SK-N-SH (cell line): ENCODE results near the gene PLET1.

ENCODE experiments used
- EP300 ChIP-seq, 2 experiments: IDR thresholded peaks; 2 replicates each; pipeline versions ENCODE4 v1.4.0 to v1.6.1; 2012; ENCODE audit warnings: borderline replicate concordance in 1 of 2, low read depth in 1 of 2, low read length in 1 of 2
- EZH2phosphoT487 ChIP-seq: fragments of 200-600 bp; sonication (generic); IDR thresholded peaks from 2 replicates; pipeline ENCODE4 v1.6.1; 2017; ENCODE audit warnings: low read depth, mixed run types, mild to moderate bottlenecking, antibody characterized with exemption, moderate library complexity, borderline replicate concordance
- GABPA ChIP-seq: IDR thresholded peaks from 2 replicates; pipeline ENCODE4 v1.4.0; 2012; ENCODE audit warnings: low read depth, mild to moderate bottlenecking
- MEF2A ChIP-seq: IDR thresholded peaks from 2 replicates; pipeline ENCODE4 v1.4.0; 2012; ENCODE audit warnings: low read depth, borderline replicate concordance
- NRF1 ChIP-seq: IDR thresholded peaks from 2 replicates; pipeline ENCODE4 v1.6.1; 2012; ENCODE audit warnings: low read depth, mild to moderate bottlenecking, low read length
- POLR2AphosphoS5 ChIP-seq: IDR thresholded peaks from 2 replicates; pipeline ENCODE4 v1.6.1; 2012; ENCODE audit warnings: low read depth, low read length
- RCOR1 ChIP-seq: fragments of 150-350 bp; IDR thresholded peaks from 2 replicates; pipeline ENCODE4 v1.6.1; 2017; ENCODE audit warnings: antibody characterized with exemption, low read length
- RFX5 ChIP-seq: IDR thresholded peaks from 2 replicates; pipeline ENCODE4 v1.6.1; 2012; ENCODE audit warnings: mild to moderate bottlenecking, improper control_type of control experiment, low read length
- RXRA ChIP-seq: IDR thresholded peaks from 2 replicates; pipeline ENCODE4 v1.4.0; 2012; ENCODE audit warnings: low read depth, mild to moderate bottlenecking, borderline replicate concordance
- SMC3 ChIP-seq: IDR thresholded peaks from 2 replicates; pipeline ENCODE4 v1.6.1; 2012; ENCODE audit warnings: low read depth, low read length, improper control_type of control experiment
- TAF1 ChIP-seq: IDR thresholded peaks from 2 replicates; pipeline ENCODE4 v1.6.1; 2012; ENCODE audit warnings: low read depth, mild to moderate bottlenecking, low read length, moderate library complexity, borderline replicate concordance
- YY1 ChIP-seq: IDR thresholded peaks from 2 replicates; pipeline ENCODE4 v1.4.0; 2012; ENCODE audit warnings: low read depth, mild to moderate bottlenecking
- TF ChIP-seq, protein P1 (sequence below): fragments of 200-600 bp; sonication (generic); IDR thresholded peaks from 2 replicates; pipeline ENCODE4 v1.6.1; 2017; ENCODE audit warnings: antibody characterized with exemption, mild to moderate bottlenecking, moderate library complexity
- TF ChIP-seq, protein P2 (sequence below): IDR thresholded peaks from 2 replicates; pipeline ENCODE4 v1.6.1; 2012; ENCODE audit warnings: mild to moderate bottlenecking, low read depth, low read length, moderate library complexity

DNA sequence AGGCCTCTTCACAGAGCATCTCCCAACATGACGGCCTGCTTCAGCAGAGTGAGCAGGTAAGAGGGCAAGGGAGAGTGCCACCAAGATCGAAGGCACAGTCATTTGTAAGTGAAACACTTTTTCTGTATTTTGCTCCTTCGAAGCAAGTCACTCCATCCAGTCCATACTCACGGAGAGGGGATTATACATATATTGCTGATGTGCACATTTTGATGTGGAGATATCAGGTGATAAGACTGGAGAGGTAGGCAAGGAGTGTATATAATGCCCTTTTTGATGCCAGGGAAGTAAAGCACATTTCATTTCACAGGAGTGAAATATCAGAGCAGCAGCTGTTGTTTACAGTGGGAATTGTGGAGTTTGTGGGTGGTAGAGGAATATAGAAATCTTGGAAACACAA is 23.2 kb downstream of the PLET1 start:
- no peak for TF ChIP-seq MEF2A
- TF ChIP-seq, protein P1, sequence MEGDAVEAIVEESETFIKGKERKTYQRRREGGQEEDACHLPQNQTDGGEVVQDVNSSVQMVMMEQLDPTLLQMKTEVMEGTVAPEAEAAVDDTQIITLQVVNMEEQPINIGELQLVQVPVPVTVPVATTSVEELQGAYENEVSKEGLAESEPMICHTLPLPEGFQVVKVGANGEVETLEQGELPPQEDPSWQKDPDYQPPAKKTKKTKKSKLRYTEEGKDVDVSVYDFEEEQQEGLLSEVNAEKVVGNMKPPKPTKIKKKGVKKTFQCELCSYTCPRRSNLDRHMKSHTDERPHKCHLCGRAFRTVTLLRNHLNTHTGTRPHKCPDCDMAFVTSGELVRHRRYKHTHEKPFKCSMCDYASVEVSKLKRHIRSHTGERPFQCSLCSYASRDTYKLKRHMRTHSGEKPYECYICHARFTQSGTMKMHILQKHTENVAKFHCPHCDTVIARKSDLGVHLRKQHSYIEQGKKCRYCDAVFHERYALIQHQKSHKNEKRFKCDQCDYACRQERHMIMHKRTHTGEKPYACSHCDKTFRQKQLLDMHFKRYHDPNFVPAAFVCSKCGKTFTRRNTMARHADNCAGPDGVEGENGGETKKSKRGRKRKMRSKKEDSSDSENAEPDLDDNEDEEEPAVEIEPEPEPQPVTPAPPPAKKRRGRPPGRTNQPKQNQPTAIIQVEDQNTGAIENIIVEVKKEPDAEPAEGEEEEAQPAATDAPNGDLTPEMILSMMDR = no peak
- TF ChIP-seq YY1 = no peak
- TF ChIP-seq SMC3 = no peak
- no peak for TF ChIP-seq TAF1
- no peak for TF ChIP-seq RFX5
- no peak for TF ChIP-seq POLR2AphosphoS5
- TF ChIP-seq GABPA = no peak
- TF ChIP-seq NRF1 = no peak
- no peak for TF ChIP-seq EP300 (IDR thresholded peaks at IDR 0.05; ENCODE audit: borderline replicate concordance in 1 of 2, low read depth in 1 of 2, low read length in 1 of 2)
- no peak for TF ChIP-seq RXRA
- TF ChIP-seq, protein P2, sequence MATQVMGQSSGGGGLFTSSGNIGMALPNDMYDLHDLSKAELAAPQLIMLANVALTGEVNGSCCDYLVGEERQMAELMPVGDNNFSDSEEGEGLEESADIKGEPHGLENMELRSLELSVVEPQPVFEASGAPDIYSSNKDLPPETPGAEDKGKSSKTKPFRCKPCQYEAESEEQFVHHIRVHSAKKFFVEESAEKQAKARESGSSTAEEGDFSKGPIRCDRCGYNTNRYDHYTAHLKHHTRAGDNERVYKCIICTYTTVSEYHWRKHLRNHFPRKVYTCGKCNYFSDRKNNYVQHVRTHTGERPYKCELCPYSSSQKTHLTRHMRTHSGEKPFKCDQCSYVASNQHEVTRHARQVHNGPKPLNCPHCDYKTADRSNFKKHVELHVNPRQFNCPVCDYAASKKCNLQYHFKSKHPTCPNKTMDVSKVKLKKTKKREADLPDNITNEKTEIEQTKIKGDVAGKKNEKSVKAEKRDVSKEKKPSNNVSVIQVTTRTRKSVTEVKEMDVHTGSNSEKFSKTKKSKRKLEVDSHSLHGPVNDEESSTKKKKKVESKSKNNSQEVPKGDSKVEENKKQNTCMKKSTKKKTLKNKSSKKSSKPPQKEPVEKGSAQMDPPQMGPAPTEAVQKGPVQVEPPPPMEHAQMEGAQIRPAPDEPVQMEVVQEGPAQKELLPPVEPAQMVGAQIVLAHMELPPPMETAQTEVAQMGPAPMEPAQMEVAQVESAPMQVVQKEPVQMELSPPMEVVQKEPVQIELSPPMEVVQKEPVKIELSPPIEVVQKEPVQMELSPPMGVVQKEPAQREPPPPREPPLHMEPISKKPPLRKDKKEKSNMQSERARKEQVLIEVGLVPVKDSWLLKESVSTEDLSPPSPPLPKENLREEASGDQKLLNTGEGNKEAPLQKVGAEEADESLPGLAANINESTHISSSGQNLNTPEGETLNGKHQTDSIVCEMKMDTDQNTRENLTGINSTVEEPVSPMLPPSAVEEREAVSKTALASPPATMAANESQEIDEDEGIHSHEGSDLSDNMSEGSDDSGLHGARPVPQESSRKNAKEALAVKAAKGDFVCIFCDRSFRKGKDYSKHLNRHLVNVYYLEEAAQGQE = no peak
- no peak for TF ChIP-seq EZH2phosphoT487
- TF ChIP-seq RCOR1 = no peak
